Measurements from ENCODE around the gene ZNF507. TPM values are rescaled to one million over a fixed set of nuclear protein-coding genes. Genes with fewer than 3 reads are reported as not detected.
A peak's percentile ranks its signal among the peaks of the same experiment; 100 is the strongest.

Gene ZNF507
- total and polyA plus RNA-seq, 9 donors: 6.4 to 30.5 (median 22.9) TPM

DNA sequence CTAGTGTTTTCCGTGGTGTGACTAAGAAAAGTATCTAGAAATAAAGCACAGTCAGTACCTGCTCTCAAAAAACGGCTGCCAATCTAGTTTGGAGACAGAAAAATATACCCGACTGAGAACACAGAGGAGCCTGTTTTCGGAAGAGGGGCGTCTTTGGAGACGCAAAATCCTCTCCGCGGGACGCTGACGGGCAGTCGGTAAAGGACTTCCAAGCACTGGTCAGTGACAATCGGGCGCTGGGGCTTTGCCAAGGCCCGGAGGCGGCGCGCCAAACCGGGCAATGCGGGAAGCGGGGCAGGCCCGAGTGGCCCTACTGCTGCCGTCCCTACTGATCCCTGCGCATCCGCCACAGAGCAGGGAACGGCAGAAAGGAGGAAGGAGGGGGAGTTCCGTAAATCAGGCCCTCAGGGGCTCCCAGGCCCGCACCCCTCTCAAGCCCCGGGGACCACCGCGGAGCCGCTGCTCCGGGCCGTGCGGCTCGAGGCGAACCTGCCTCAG lies 59.6 kb downstream of the ZNF507 start:
- Histone ChIP-seq H3K4me3 (peak overlapping the region; percentile 96), H3K36me3 (no peaks in the 10 kb centered on the region), H3K9me3 (no peaks in the 10 kb centered on the region), H3K27ac (peak overlapping the region; percentile 91 to 97), H3K27me3 (no peaks in the 10 kb centered on the region), H3K4me1 (ENCODE audit: insufficient read depth) (peaks cover 3% of the 10 kb centered on the region)
- 0 to 1% (median 0%) methylated on average over 32 to 36 of the region's 36 CpGs for WGBS, 3 donors
- intact Hi-C loops (cut with DNase I): loop anchor here in 1 of 4 donors (5.0 kb wide), 1 partner anchor 58 kb away; the partner anchor contains the start of gene ZNF507
- peak; percentile 58 to 84 (median 79) for DNase-seq
- TF ChIP-seq EP300 (IDR thresholded peaks at IDR 0.05): no peak
- TF ChIP-seq CTCF (IDR thresholded peaks at IDR 0.05): no peak
- no peak for TF ChIP-seq POLR2A (IDR thresholded peaks at IDR 0.05)

GRCh38 chr19:32405431-32406160 lies 60.2 kb downstream of the ZNF507 start, which contains the start of gene DPY19L3:
DPY19L3 (plus strand) TSS chr19:32405770; CDS start chr19:32408254, 2,484 bp downstream.
- no peaks in the 10 kb centered on the region for H3K27me3 ChIP-seq
- intact Hi-C loops (cut with DNase I): loop anchor here in 1 of 4 donors (5.0 kb wide), 1 partner anchor 58 kb away; the partner anchor contains the start of gene ZNF507
- H3K36me3 ChIP-seq: no peaks in the 10 kb centered on the region
- H3K4me3 ChIP-seq: peak within 1 kb of the TSS; percentile 96
- WGBS, 3 donors: 0 to 1% (median 0%) methylated on average over 45 to 104 of the region's 104 CpGs
- H3K9me3 ChIP-seq: no peaks in the 10 kb centered on the region
- H3K4me1 ChIP-seq (ENCODE audit: insufficient read depth): peaks cover 3% of the 10 kb centered on the region
- TF ChIP-seq POLR2A (IDR thresholded peaks at IDR 0.05) (peak; percentile 94), CTCF (IDR thresholded peaks at IDR 0.05) (peak in 1 of 3 donors; percentile 13), EP300 (IDR thresholded peaks at IDR 0.05) (no peak)
- DNase-seq: peak; percentile 93 to 97 (median 94)
- peak within 1 kb of the TSS; percentile 91 to 97 for H3K27ac ChIP-seq

DNA sequence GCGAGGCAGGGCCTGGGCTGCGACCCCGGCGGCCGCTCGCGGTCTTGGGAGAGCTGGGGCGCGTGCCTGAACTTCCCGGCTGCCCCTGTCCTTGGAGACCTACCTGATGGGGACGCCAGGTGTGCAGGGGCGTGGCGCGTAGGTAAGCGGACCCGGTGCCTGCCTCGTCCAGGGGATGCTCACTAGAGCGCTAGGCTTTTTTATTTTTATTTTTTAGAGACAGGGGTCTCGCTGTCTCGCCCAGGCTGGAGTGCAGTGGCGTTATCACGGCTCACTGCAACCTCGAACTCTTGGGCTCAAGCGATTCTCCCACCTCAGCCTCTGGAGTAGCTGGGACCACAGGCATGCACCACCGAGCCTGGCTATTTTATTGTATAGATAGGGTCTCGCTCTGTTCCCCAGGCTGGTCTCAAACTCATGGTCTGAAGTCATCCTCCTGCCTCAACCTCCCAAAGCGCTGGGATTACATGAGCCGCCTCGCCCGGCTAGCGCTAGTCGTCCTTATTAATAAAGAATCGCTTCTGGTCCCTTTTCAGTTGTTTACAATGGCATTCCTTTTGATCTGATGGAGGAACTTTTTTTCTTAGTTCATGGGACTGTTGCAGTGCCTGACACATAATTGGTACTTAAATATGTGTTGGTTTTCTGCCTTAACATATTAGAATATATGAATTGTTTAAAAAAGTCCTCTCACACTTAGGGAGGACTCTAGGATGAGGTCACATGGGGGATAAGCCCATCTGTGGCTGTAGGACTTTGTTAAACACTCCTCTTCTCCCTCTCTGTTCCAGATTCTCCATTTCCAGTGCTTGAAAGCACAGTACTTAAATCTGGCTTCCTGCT lies 61.0 kb downstream of the ZNF507 start:
- 4 to 5% (median 5%) methylated on average over 33 of the region's 33 CpGs for WGBS, 3 donors
- no peak for DNase-seq
- H3K27ac ChIP-seq: peak overlapping the region; percentile 91 to 97
- no peaks in the 10 kb centered on the region for H3K9me3 ChIP-seq
- H3K36me3 ChIP-seq: no peaks in the 10 kb centered on the region
- no peak for TF ChIP-seq POLR2A (IDR thresholded peaks at IDR 0.05)
- no peak for TF ChIP-seq EP300 (IDR thresholded peaks at IDR 0.05)
- TF ChIP-seq CTCF (IDR thresholded peaks at IDR 0.05): no peak
- H3K4me3 ChIP-seq: peak overlapping the region; percentile 96
- peaks cover 3% of the 10 kb centered on the region for H3K4me1 ChIP-seq (ENCODE audit: insufficient read depth)
- H3K27me3 ChIP-seq: no peaks in the 10 kb centered on the region
- intact Hi-C loops (cut with DNase I): loop anchor here in 1 of 4 donors (5.0 kb wide), 1 partner anchor 59 kb away; the partner anchor contains the start of gene ZNF507

All from ovary (tissue), 9 donors.